K562 (cell line): ENCODE measurements around the gene MAST3. TPM values are rescaled to one million over a fixed set of nuclear protein-coding genes. Genes with fewer than 3 reads are reported as not detected.
A peak's percentile ranks its signal among the peaks of the same experiment; 100 is the strongest.
"Not testable (repeated sequence)": the region's sequence is repeated elsewhere in the genome, so short reads cannot be mapped to it uniquely, and the experiment has no call there.

Source experiments
- ATAC-seq: fragments of 200-7000 bp; cut with Tn5 transposase; 3 replicates; pipeline ENCODE4 v1.9.1; 2020; ENCODE audit warnings: moderate library complexity
- BruUV-seq: library from RNA; stranded (reverse); fragments of 400-500 nt; replicated peaks from 2 replicates; lab custom pipeline; 2021; lab: Mats Ljungman, UMichigan
- CTCF ChIA-PET: fragments of 300-600 bp; formaldehyde crosslinking; extraction: SDS; loops from one replicate; lab custom pipeline; 2021; ENCODE audit warnings: low intra/inter-chr PET ratio; lab: Yijun Ruan, JAX
- POLR2A ChIA-PET: fragments of 300-600, 350-650 bp; sonication (Branson Sonifier 250); formaldehyde crosslinking; extraction: SDS; loops from one replicate; lab custom pipeline; 2021; ENCODE audit warnings: antibody characterized with exemption, inconsistent platforms; lab: Yijun Ruan, JAX
- DNase-seq, 4 experiments: peaks; one replicate each; pipeline versions ENCODE4 v3.0.0 to v3.0.0-alpha.2; 2011 to 2018; ENCODE audit warnings: low spot score in 3 of 4, mixed read lengths in 3 of 4; ENCODE audit errors: extremely low read depth in 1 of 4
- FAIRE-seq: peaks from 2 replicates; lab custom pipeline; 2011; peaks lifted over from hg19 to GRCh38; lab: Jason Lieb, UNC
- H2AFZ ChIP-seq: 2 replicates; pipeline ENCODE4 v1.6.0; 2011; ENCODE audit warnings: low read depth, low read length, control low read depth, inconsistent platforms
- H3K27ac ChIP-seq: fragments of 200-600 bp; 3 replicates; pipeline ENCODE4 v1.8.0; 2011; ENCODE audit warnings: low read depth, mild to moderate bottlenecking, control low read depth, inconsistent platforms, low read length, moderate library complexity, mixed read lengths; ENCODE audit errors: extremely low read depth
- H3K27me3 ChIP-seq, 2 experiments: fragments of 300-600 bp in 1 of 2; 2 replicates in 1 of 2; 3 replicates in 1 of 2; pipeline versions ENCODE4 v1.6.0 to v1.8.0; 2011; ENCODE audit warnings: inconsistent platforms in 2 of 2, low read length in 2 of 2, mild to moderate bottlenecking in 1 of 2, mixed read lengths in 1 of 2, moderate library complexity in 1 of 2; ENCODE audit not compliant: control insufficient read depth in 2 of 2, insufficient read depth in 2 of 2
- H3K36me3 ChIP-seq: fragments of 300-600 bp; 3 replicates; pipeline ENCODE4 v1.8.0; 2011; ENCODE audit warnings: mild to moderate bottlenecking, low read length, inconsistent platforms; ENCODE audit not compliant: control insufficient read depth, insufficient read depth
- H3K4me1 ChIP-seq, 2 experiments: fragments of 200-600 bp in 1 of 2; replicated peaks in 1 of 2; 2 replicates in 1 of 2; 3 replicates in 1 of 2; pipeline versions ENCODE4 v1.5.1 to v1.8.0; 2011; ENCODE audit warnings: inconsistent platforms in 2 of 2, low read length in 2 of 2, mild to moderate bottlenecking in 1 of 2, mixed read lengths in 1 of 2, moderate library complexity in 1 of 2; ENCODE audit not compliant: control insufficient read depth in 2 of 2, insufficient read depth in 2 of 2
- H3K4me2 ChIP-seq: 2 replicates; pipeline ENCODE4 v1.6.1; 2011; ENCODE audit warnings: low read length, control low read depth, inconsistent platforms, mixed read lengths; ENCODE audit not compliant: insufficient read depth
- H3K4me3 ChIP-seq: fragments of 200-600 bp; sonication (generic), shearing (Covaris generic); 2 replicates; pipeline ENCODE4 v1.5.1; 2016; ENCODE audit warnings: control low read depth, inconsistent platforms
- H3K79me2 ChIP-seq: fragments of 200-600 bp; 3 replicates; pipeline ENCODE4 v1.8.0; 2011; ENCODE audit warnings: low read length, inconsistent platforms; ENCODE audit not compliant: control insufficient read depth, insufficient read depth
- H3K9ac ChIP-seq, 2 experiments: 2 replicates each; pipeline versions ENCODE4 v1.6.0 to v1.6.1; 2011; ENCODE audit warnings: low read depth in 2 of 2, low read length in 2 of 2, control low read depth in 1 of 2, inconsistent platforms in 1 of 2, mild to moderate bottlenecking in 1 of 2, mixed read lengths in 1 of 2; ENCODE audit not compliant: insufficient read depth in 1 of 2
- H3K9me1 ChIP-seq: one replicate; pipeline ENCODE4 v1.6.0; 2011; ENCODE audit warnings: inconsistent platforms, mild to moderate bottlenecking, low read length, moderate library complexity; ENCODE audit not compliant: control insufficient read depth, insufficient read depth
- H3K9me3 ChIP-seq: replicated peaks from 2 replicates; pipeline ENCODE4 v1.5.1; 2011; ENCODE audit warnings: low read depth, low read length, inconsistent platforms; ENCODE audit not compliant: control insufficient read depth, insufficient read depth
- H4K20me1 ChIP-seq: replicated peaks from 2 replicates; pipeline ENCODE4 v1.6.1; 2011; ENCODE audit warnings: low read length, inconsistent platforms, mixed read lengths; ENCODE audit not compliant: control insufficient read depth, insufficient read depth
- BCOR ChIP-seq: fragments of 450-650 bp; IDR thresholded peaks from 2 replicates; pipeline ENCODE4 v1.6.1; 2016
- CHD4 ChIP-seq: fragments of 200-600 bp; sonication (generic); IDR thresholded peaks from 3 replicates; pipeline ENCODE4 v1.6.1; 2012; ENCODE audit warnings: low read depth, mild to moderate bottlenecking, mixed read lengths, low read length, inconsistent platforms; ENCODE audit not compliant: insufficient read depth, insufficient replicate concordance, poor library complexity, severe bottlenecking
- ETV1 ChIP-seq: fragments of 450-650 bp; conservative IDR thresholded peaks from 2 replicates; pipeline ENCODE4 v1.6.1; 2016; ENCODE audit warnings: missing genetic modification characterization, control low read depth, low read depth, missing compliant biosample characterization
- HEY1 ChIP-seq: fragments of 250-450 bp; sonication (Bioruptor Pico); IDR thresholded peaks from 2 replicates; pipeline ENCODE4 v1.5.0; 2020; ENCODE audit warnings: mild to moderate bottlenecking, moderate library complexity, borderline replicate concordance
- ZNF197 ChIP-seq: fragments of 200-800 bp; sonication (Bioruptor generic); IDR thresholded peaks from 2 replicates; pipeline ENCODE4 v1.6.1; 2016; ENCODE audit warnings: low read depth, missing genetic modification characterization, missing compliant biosample characterization
- ZNF3 ChIP-seq: fragments of 250-450 bp; sonication (Bioruptor Pico); IDR thresholded peaks from 2 replicates; pipeline ENCODE4 v1.5.0; 2021; ENCODE audit warnings: mild to moderate bottlenecking, moderate library complexity
- WGBS: fragments of 100-300 bp; shearing (Covaris generic); methylation state at CpG from one replicate; pipeline ENCODE4 v1.1.6; 2016; ENCODE audit warnings: low coverage, mixed read lengths; ENCODE audit not compliant: insufficient coverage; ENCODE audit errors: missing lambda C conversion rate; 5-methylcytosine and 5-hydroxymethylcytosine counted together
- in situ Hi-C: fragments of 300-500 bp; cut with MboI; formaldehyde crosslinking; loops from 4 replicates; pipeline ENCODE4 v1.15.0; 2018; ENCODE audit warnings: inconsistent platforms, mixed read lengths
- intact Hi-C: fragments of 100-400 bp; cut with micrococcal nuclease; formaldehyde crosslinking; loops from 2 replicates; pipeline ENCODE4 v1.14.2; 2022
- polyA plus RNA-seq, 8 experiments: library from polyadenylated mRNA; depleted of rRNA in 4 of 8; stranded (reverse) in 5 of 8; unstranded in 3 of 8; fragments of >200 nt; fragmentation: Nextera tagmentation in 2 of 8; fragmentation: Illumina TruSeq in 1 of 8; extraction: Ambion mirVana in 2 of 8; extraction: Trizol in 1 of 8; gene quantifications; 2 replicates each; pipeline versions ENCODE4 v1.2.1 to v1.2.3, GENCODE V29; 2011 to 2014; ENCODE audit warnings: inconsistent platforms in 1 of 8, missing spikeins in 1 of 8
- total RNA-seq, 7 experiments: library from RNA; depleted of rRNA in 6 of 7; stranded (reverse); fragments of >200 nt in 6 of 7; fragmentation: Illumina TruSeq in 2 of 7; extraction: Trizol in 2 of 7; gene quantifications; 2 replicates each; pipeline versions ENCODE4 v1.2.1 to v1.2.3, GENCODE V29; 2011 to 2021; ENCODE audit warnings: low replicate concordance in 1 of 7
- TF ChIP-seq, protein P1 (sequence below): sonication (generic); formaldehyde crosslinking; IDR thresholded peaks from 2 replicates; pipeline ENCODE4 v1.8.0; 2022; ENCODE audit warnings: missing genetic modification reagents, mild to moderate bottlenecking, borderline replicate concordance

Gene MAST3
- total and polyA plus RNA-seq, 9 of the 15 experiments (the other 6 are each of a cell fraction or from before 2014, with no cell fraction given) = 0.94 to 9.9 (median 2.4) TPM

GRCh38 chr19:18104793-18105131 lies 7.2 kb downstream of the MAST3 start:
- no peak for ATAC-seq

GRCh38 chr19:18105259-18105658 lies 7.7 kb downstream of the MAST3 start:
- H3K4me3 ChIP-seq, H3K9me1 ChIP-seq, H3K4me2 ChIP-seq, H2AFZ ChIP-seq, H3K36me3 ChIP-seq, H3K9me3 ChIP-seq, H3K27me3 ChIP-seq, DNase-seq, H3K27ac ChIP-seq, CTCF ChIA-PET, intact Hi-C loops, in situ Hi-C loops, H4K20me1 ChIP-seq, BruUV-seq, ATAC-seq, H3K79me2 ChIP-seq, FAIRE-seq, H3K9ac ChIP-seq: not testable (repeated sequence)
- 73% methylated on average over 7 of the region's 7 CpGs for WGBS
- peaks cover 16 to 34% of the 10 kb centered on the region in 2 experiments for H3K4me1 ChIP-seq
- POLR2A ChIA-PET = interaction anchor here (0.8 to 0.9 kb wide), 2 partner anchors 14 to 87 kb away, joined by 4 to 5 read pairs; no protein-coding TSS in a partner anchor

More at GRCh38 chr19:18104793-18105131, 7.2 kb downstream of the MAST3 start:
- in situ Hi-C loops = loop anchor here (5.0 kb wide), 1 partner anchor 153 kb away; a partner anchor contains a TSS
- TF ChIP-seq, protein P1, sequence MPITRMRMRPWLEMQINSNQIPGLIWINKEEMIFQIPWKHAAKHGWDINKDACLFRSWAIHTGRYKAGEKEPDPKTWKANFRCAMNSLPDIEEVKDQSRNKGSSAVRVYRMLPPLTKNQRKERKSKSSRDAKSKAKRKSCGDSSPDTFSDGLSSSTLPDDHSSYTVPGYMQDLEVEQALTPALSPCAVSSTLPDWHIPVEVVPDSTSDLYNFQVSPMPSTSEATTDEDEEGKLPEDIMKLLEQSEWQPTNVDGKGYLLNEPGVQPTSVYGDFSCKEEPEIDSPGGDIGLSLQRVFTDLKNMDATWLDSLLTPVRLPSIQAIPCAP (CRISPR knock-in tag) = 0 out of 2 replicates have a peak, but pooled peaks have one; percentile 57
- no peak for TF ChIP-seq ZNF197 (CRISPR knock-in tag)
- TF ChIP-seq ETV1 (tag) = no peak
- peak; percentile 51 for TF ChIP-seq CHD4
- no peak for TF ChIP-seq ZNF3
- TF ChIP-seq BCOR = peak; percentile 96
- TF ChIP-seq HEY1 (CRISPR knock-in tag) = no peak
- POLR2A ChIA-PET = no interaction called here
- Histone ChIP-seq H3K79me2 (no peaks in the 10 kb centered on the region), H3K9me3 (no peaks in the 10 kb centered on the region), H3K4me2 (peak overlapping the region; percentile 82), H4K20me1 (no peaks in the 10 kb centered on the region), H2AFZ (peak overlapping the region; percentile 89), H3K36me3 (no peaks in the 10 kb centered on the region), H3K27ac (peak overlapping the region; percentile 14; the same call in 2 of the 3 replicates), H3K4me1 (peaks cover 16 to 29% of the 10 kb centered on the region in 2 experiments), H3K9me1 (no peaks in the 10 kb centered on the region), H3K4me3 (peak overlapping the region; percentile 32), H3K27me3 (no peaks in the 10 kb centered on the region), H3K9ac (peak overlapping the region; percentile 32 to 86; a peak in 3 of 4 replicates)
- peak; percentile 11 for FAIRE-seq
- intact Hi-C loops = no loop called here
- no peak for DNase-seq
- CTCF ChIA-PET = no interaction called here
- WGBS = 69% methylated on average over 5 of the region's 5 CpGs
- no TSS peak for BruUV-seq
